HEK293T (cell line): ENCODE results near the gene FAM163B.

Experiments
- ARNT ChIP-seq: fragments of 450-650 bp; IDR thresholded peaks from 2 replicates; pipeline ENCODE4 v1.6.1; 2017; ENCODE audit warnings: mild to moderate bottlenecking
- BHLHE40 ChIP-seq: fragments of 450-650 bp; IDR thresholded peaks from 2 replicates; pipeline ENCODE4 v1.6.1; 2016; ENCODE audit warnings: mild to moderate bottlenecking, moderate library complexity, borderline replicate concordance
- CTBP1 ChIP-seq: fragments of 450-650 bp; IDR thresholded peaks from 2 replicates; pipeline ENCODE4 v1.6.1; 2016; ENCODE audit warnings: borderline replicate concordance
- ELF4 ChIP-seq: fragments of 450-650 bp; IDR thresholded peaks from 2 replicates; pipeline ENCODE4 v1.6.1; 2017; ENCODE audit warnings: antibody characterized with exemption
- FOXA1 ChIP-seq: fragments of 450-650 bp; IDR thresholded peaks from 2 replicates; pipeline ENCODE4 v1.6.1; 2016; ENCODE audit warnings: mild to moderate bottlenecking
- FOXK2 ChIP-seq: fragments of 450-650 bp; IDR thresholded peaks from 2 replicates; pipeline ENCODE4 v1.6.1; 2016; ENCODE audit warnings: mild to moderate bottlenecking
- FOXM1 ChIP-seq: fragments of 450-650 bp; IDR thresholded peaks from 2 replicates; pipeline ENCODE4 v1.6.1; 2017; ENCODE audit warnings: mild to moderate bottlenecking, borderline replicate concordance
- L3MBTL2 ChIP-seq: fragments of 450-650 bp; conservative IDR thresholded peaks from 2 replicates; pipeline ENCODE4 v1.6.1; 2016; ENCODE audit warnings: mild to moderate bottlenecking
- NFRKB ChIP-seq: fragments of 450-650 bp; IDR thresholded peaks from 2 replicates; pipeline ENCODE4 v1.6.1; 2016; ENCODE audit warnings: mild to moderate bottlenecking, moderate library complexity
- PKNOX1 ChIP-seq: fragments of 450-650 bp; IDR thresholded peaks from 2 replicates; pipeline ENCODE4 v1.6.1; 2016
- SP1 ChIP-seq: fragments of 450-650 bp; IDR thresholded peaks from 2 replicates; pipeline ENCODE4 v1.6.1; 2017
- SUZ12 ChIP-seq: fragments of 450-650 bp; IDR thresholded peaks from 2 replicates; pipeline ENCODE4 v1.6.1; 2016; ENCODE audit warnings: mild to moderate bottlenecking
- TARDBP ChIP-seq: fragments of 450-650 bp; IDR thresholded peaks from 2 replicates; pipeline ENCODE4 v1.6.1; 2016
- ZNF384 ChIP-seq: fragments of 450-650 bp; IDR thresholded peaks from 2 replicates; pipeline ENCODE4 v1.6.1; 2016

- TF ChIP-seq NFRKB = no peak
- TF ChIP-seq FOXK2 = no peak
- no peak for TF ChIP-seq SUZ12
- TF ChIP-seq ELF4 = no peak
- no peak for TF ChIP-seq SP1
- no peak for TF ChIP-seq FOXM1
- TF ChIP-seq ZNF384 = no peak
- no peak for TF ChIP-seq BHLHE40
- no peak for TF ChIP-seq FOXA1
- TF ChIP-seq L3MBTL2 = no peak
- no peak for TF ChIP-seq ARNT
- no peak for TF ChIP-seq TARDBP
- TF ChIP-seq CTBP1 = no peak
- no peak for TF ChIP-seq PKNOX1
These were observed 31.5 kb downstream of the FAM163B start for GRCh38 chr9:133577737-133578112.
